Middle frontal gyrus (tissue), 1 donor: ENCODE measurements around the gene LSM3.

Experiments
- DNase-seq: peaks from one replicate; pipeline ENCODE4 v3.0.0-alpha.2; 2015; ENCODE audit warnings: low spot score; ENCODE audit errors: extremely low spot score

LSM3 gene

DNA sequence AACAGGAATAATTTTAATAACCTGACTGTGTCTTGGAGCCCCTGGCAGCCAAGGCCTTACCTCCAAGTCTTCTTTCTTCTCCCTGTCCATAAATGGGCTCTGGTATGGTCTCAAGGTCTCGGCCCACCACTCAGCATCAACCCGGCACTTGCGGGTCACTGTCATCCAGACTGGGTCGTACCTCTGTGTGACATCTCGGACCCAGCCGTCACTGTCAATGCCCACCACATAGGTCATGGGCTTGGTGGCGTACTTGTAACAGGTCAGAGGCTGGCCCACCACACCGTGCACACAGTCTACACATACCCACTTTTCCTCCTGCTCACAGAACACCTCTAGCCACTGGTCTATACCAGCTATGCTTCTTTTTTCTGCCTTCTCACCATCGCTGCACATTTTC lies 20.7 kb upstream of the LSM3 start:
- DNase-seq = no peak

DNA sequence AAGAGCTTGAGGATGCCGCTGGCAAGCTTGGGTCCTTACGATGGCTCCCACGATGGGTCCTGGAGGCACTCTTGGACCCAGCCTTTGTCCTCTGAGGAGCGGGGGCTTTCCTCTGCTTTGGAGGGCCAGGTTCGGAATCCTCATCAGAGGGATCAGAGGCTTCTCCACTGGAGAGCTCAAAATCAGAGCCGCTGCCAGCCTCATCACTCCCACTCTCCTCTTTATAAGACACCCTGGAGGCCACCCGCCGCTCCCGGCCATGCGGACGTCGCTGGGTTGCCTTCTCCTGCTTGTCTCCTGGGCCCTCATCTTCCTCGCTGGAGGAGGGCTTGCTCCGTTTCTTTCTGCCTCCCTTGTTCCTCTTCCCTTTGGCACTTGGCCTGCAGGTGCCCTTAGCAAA lies 20.2 kb upstream of the LSM3 start:
- DNase-seq = no peak

- no peak for DNase-seq
Observed at GRCh38 chr3:14159426-14159825, 19.2 kb upstream of the LSM3 start.

GRCh38 chr3:14161282-14161681 lies 17.3 kb upstream of the LSM3 start:
- no peak for DNase-seq

- no peak for DNase-seq
Observed at GRCh38 chr3:14162178-14162577, 16.4 kb upstream of the LSM3 start.

DNA sequence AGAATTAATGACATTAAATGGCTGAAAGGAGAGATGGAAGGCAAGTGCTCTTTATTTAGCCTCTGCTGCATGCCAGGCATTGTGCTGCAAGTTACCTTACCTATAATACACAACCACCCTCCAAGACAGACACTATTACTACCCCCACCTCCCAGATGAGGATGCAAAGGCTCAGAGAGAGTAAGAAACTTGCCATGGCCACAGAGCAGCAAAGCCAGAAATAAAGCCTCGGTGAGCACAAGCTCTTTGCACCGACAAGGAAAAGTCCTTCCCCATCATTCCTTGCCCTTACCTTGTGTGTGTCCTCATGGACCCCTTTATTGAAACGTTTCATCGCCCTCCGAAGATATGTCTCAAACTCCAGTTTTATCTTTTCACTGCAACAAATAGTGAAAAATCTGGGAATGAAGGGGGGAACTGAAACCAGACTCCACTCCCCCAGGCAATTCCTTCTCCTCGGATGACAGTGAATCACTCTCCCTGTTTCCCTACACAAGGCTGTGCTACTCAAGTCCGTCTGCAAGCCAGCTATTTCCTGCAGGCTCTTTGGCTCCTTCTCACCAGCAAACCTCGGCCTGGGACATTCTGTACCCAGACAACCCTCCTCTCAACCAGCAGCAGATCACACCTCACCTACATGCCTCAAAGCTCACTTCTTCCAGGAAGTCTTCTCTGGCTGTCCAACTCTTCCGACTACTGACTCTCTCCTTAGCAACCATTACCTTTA lies 11.6 kb upstream of the LSM3 start:
- no peak for DNase-seq

DNA sequence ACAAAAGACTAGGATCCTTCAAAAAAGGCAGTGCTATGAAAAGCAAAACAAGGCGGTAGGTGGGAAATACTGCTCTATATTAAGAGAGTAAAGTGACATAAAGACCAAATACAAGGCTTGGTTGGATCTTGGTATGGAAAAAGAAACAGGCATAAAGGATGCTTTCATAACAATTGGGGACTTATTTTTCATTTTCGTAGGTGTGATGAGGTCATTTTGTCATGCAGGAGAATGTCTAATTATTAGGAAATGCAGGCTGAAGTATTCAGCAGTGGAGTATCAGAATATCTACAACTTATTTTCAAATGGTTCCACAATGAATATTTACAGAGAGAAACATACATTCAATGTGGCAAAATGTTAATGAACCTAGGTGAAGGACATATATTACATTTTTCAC lies 9.2 kb upstream of the LSM3 start:
- no peak for DNase-seq

DNA sequence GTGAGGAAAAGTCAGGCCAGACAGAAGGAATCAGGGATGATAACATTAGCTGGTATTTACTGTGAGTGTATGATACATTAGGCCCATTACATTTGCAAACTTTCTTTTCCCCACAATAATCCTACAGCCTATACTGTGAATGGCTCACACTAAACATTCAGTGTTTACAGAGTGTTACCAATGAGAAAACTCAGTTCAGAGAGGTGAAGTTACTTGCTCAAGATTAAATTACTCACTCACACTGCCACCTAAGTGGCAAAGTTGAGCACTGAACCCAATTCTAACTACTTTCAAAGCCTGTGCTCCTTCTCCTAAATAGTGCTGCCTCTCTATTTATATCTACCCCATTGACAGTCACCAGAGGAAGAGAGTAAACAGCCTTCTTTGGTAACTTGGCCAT lies 8.7 kb upstream of the LSM3 start:
- no peak for DNase-seq

DNA sequence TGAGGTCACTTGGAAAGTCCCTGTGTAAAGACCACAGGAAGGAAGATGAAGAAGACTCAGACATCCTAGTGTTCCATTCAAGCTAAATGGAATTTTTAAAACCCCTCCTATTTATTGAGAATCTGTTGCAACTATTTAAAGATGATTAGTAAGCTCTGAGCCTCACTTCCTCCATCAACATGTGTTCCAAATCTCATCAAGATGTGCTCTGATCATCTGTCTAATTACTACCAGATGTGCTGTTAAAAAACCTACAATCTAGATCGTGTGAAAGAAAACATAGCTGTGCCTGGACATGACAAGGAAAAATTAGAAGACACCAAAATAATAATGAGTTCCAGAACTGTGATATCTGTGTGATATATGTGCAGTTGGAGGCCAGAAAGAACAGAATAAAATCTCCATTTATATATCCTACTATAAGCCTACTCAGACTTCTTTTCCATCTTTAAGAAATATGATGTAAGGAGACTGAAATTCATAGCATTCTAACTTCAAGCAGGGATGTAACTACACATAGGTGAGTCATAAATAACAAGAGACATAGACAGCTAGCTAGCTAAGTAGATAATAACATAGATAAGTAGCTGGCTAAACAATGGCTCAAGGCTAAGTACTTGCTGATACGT lies 8.0 kb upstream of the LSM3 start:
- DNase-seq = no peak

DNA sequence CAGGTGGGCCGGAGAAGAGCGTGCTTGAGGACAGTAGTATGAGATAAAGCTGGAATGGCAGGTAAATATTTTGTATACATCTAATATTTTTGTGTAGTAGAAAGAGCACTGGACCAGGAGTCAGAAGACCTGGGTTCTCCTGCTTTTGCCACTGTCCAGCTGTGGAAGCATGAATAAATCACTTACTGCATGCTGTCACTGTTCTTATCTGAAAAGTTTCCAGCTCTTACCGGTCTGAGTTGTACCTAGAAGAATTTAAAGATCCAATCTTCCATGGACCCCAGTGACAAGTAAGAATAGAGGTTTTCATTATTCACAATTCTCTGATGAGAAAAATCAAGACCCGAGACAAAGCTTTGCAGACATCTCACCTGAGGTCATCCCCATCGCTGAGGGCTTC lies 6.1 kb upstream of the LSM3 start:
- DNase-seq = no peak

DNA sequence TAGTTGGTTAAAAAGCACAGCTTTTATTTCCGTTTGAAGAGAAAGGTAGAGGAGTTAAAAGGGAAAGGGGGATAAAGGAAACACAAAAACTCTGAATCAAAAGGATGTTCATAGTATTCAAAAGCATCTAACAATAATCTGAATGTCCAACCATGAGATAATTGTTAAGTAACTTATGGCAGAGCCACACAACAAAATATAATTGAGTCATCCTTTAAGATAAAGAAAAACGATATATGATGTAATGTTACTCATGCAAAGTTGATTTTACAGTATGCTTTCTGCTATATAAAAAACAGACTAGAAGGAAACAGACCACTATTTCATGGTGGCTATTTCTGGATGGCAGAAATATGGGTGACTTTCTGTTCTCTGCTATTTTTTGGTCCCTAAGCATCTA lies 4.1 kb upstream of the LSM3 start:
- DNase-seq = no peak

DNA sequence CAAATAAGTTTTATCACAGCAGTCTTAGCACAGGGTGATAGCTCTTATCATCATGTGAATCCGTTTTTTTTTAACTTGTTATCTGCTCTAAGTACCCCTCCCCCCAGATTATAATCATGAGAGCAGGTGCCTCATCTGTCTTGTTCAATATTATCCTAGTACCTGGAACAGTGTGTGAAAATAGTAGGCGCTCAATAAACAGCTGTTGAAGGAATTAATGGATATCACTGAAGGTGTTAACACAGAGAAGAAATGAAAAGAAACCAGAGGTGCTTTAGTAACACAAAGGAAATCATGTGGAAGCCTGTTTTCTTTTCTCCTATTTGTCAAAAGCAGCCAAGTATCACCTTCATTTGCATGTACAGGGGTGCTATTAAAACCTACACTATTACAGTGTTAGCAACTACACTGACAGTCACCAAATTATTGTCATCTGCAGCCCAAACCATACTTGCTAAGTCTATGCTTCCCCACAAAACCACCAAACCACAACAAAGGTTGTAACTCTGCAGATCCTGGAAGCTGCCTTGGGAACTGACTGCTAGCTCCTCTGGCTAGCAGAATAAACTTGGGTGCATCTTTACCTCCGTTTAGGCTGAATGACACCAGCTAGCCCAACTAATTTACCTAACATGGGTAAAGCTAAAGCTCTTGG lies 3.1 kb upstream of the LSM3 start:
- no peak for DNase-seq

DNA sequence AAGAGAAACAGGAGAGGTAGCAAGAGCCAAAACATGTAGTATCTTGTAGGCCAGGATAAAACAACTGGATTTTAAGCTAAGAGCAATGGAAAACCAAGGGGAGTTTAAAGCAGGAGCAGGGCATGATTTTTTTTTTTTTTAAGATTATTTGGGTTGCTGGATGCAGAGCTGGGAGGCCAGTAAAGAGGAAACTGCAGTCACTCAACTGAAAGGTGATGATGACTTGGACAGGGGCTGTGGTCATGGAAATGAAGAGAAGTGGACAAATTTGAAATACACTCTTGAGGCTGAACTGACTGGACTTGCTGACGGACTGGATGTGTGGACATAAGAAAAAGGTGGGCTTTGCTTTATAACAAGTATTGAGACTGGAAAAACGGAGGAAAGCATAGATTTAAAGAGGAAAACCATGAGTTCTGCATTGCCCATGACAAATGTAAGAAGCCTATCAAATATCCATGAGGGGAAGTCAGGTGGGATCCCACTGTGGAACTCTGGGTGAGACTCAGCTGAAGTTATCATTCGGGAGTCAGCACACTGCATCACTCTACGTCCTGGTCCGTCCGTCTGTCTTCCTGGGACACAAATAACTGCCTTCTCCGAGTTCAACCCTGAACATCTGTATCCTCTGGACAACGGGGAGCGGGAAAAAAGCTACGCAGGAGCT lies 904 bp upstream of the LSM3 start:
- no peak for DNase-seq

DNA sequence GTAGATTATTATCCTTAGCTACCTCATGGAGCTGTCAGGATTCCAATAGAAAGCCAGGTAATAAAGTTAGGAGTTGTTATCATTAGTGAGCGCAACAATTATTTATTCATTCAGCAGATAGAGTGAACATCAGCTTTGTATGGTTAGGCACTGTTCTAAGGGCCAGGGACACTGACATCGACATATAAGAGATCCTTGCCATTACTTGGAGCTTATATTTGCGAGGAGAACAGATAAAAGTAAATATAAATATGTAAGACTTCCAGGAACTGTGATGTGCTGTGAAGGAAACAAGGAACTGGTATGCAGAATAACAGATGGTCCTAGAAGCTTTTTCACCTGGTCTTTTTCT lies 473 bp downstream of the LSM3 start:
- DNase-seq = no peak

DNA sequence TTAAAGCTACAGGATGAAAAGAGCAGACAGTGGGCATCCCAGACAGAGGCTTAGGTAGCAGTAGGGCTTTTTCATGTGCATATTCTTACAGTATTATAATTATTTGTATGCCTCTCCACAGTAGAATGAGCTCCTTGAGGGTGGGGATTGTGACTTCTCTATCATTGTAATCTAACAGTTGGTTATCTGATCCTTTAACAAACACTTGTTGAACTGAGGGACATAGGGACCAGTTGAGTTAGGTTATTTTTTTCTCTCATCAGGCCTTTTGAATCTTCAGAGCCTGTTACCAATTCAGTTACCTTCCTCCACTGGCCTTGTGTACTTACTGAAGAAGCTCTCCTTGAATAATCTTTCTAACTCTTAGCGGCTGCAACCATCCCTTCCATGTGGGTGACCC lies 1.2 kb downstream of the LSM3 start:
- no peak for DNase-seq

DNA sequence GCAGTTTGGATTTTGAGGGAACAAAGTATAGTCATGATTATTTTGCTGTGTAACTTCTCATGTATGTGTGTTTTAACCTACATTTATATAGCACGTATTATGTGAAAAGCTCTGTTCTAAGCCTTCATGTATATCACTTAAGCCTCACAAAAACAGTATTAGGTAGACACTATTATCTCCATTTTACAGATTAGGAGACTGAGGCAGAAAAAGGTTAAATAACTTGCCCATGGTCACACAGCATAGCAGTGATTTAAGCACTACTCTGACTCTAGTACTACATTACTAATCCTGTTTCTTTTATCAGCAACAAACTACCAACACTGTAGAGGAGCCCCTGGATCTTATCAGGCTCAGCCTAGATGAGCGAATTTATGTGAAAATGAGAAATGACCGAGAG lies 2.6 kb downstream of the LSM3 start:
- DNase-seq = no peak

- DNase-seq = no peak
Observed at GRCh38 chr3:14183015-14183577, 4.5 kb downstream of the LSM3 start.

DNA sequence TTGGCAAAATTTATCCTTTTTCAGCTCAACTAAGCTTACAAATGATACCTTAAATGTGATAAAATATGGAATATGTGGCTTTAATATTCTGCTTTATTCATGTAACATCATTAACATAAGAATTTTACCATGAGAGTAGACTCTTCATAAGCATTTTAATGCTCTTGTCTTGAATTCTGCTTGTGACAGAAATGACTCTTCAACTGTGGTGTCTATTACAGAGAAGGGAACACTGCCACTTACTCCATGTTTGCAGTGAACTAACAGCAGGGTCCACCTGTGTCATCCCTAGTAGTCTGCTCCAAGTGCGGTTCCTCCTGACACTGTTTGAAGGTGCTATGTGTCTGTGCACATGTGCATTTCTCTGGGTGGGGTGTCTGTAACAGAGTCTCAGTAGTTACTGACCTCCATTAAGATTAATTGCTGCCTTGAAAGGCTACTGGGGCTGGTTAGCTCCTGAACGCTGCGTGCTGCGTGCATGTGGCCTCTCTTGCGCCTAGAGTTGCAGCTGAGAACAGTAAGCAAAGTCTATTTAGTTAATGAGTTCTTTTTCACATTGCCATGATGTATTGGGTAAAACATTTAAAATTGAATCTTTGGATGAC lies 8.3 kb downstream of the LSM3 start:
- DNase-seq = no peak

DNA sequence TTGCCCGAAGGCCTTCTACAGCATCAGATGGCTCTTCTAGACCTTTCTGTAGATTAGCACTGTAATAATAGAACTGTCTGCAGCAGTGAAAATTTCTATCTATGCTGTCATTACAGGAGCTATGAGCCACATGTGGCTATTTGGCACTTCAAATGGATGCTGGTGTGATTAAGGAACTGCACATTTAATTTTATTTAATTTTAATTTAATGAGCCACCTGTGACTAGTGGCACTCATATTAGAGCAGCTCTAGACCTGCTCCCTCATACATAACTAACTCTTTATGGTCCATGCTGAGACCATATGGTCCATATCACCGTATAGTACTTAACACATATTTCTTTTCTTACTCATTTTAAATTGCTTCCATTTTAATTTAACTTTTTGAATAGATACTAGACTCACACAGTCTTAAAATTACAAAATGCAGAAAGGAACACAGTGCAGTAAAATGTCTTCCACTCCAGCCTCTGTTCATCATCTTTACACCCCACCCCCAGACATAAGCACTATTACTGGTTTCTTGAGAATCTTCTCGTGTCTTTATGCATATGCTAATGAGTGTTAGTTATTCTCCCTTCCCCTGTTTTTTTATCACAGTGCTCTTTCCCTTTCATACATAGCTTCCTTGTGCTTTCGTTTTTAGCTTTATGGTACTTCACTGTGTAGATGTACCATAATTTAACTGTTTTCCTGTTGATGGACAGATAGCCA lies 9.6 kb downstream of the LSM3 start:
- DNase-seq = no peak

DNA sequence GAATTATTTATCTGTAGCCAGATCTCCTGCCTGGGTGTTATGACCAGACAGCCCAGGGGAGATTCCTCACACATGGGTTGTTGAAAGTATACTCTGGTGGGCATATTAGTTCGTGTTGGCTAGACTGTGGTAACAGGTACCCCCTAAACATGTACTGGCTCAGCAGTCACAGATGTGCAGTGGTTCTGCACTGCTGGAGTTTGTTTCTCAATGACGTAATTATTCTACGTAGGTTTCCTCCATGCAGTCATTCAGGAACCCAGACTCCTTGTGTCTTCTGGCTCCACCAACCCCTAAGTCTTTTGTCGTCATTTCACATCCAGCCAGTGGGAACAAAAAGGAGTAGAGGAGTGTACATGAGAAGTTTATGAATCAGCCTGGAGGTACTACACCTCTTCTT lies 16.2 kb downstream of the LSM3 start:
- DNase-seq = no peak

GRCh38 chr3:14199641-14200040 lies 21.0 kb downstream of the LSM3 start:
- no peak for DNase-seq
